Middle frontal gyrus (tissue), 1 donor: Measurements from ENCODE around the gene POLR1G.

Source experiments
- DNase-seq: peaks from one replicate; pipeline ENCODE4 v3.0.0-alpha.2; 2015; ENCODE audit warnings: low spot score; ENCODE audit errors: extremely low spot score

The POLR1G gene, protein sequence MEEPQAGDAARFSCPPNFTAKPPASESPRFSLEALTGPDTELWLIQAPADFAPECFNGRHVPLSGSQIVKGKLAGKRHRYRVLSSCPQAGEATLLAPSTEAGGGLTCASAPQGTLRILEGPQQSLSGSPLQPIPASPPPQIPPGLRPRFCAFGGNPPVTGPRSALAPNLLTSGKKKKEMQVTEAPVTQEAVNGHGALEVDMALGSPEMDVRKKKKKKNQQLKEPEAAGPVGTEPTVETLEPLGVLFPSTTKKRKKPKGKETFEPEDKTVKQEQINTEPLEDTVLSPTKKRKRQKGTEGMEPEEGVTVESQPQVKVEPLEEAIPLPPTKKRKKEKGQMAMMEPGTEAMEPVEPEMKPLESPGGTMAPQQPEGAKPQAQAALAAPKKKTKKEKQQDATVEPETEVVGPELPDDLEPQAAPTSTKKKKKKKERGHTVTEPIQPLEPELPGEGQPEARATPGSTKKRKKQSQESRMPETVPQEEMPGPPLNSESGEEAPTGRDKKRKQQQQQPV

GRCh38 chr19:45406226-45407090 is at the start of gene POLR1G:
TSS of gene POLR1G (plus strand) at chr19:45406644. CDS start at chr19:45406697, 53 bp downstream.
- DNase-seq, result peak; percentile 72

DNA sequence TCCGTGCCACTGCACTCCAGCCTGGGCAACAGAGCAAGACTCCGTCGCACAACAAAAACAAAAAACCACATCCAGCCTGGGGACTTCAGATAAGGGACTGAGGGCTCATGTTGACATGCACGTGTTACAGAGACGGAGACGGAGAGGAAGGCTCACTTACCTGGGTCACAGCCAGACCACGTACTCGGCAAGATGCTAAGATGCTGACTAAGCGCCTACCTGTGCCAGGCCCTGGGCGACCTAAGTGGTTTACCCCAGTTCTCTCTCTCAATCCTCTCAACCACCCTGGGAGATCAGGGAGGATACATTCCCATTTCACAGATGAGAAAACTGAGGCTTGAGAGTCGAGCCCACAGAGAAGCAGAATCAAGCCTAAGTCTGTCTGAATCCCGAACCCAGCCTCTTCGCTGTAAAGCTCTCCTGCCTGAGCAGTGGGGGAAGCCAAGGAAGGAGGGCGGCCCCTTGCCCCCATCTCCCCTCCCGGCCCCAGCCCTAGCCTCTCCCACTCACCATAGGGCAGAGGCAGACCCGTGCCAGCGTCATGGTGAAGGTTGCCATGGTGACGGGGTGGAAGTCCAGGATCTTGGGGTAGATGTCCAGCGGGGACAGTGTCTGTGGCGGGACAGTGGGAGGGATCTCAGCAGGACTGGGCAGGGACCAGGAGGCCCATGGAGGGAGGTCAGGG is 49.5 kb upstream of the POLR1G start:
- DNase-seq, result no peak

DNA sequence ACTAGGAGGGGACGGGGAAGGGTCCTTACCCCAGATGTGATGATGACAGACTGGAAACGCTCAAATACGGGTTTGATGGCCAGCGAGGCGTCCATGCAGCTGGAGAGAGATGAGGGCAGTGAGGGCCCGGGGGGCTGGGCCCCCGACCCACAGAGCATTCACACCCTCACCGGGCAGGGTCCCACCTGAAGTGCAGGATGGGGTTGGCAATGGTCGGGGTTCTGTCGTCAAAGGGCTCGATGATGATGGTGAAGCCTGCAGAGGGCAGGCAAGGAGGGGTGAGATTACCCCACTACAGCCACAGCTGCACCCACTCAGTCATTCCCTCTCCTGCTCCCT is 49.0 kb upstream of the POLR1G start:
- no peak for DNase-seq

DNA sequence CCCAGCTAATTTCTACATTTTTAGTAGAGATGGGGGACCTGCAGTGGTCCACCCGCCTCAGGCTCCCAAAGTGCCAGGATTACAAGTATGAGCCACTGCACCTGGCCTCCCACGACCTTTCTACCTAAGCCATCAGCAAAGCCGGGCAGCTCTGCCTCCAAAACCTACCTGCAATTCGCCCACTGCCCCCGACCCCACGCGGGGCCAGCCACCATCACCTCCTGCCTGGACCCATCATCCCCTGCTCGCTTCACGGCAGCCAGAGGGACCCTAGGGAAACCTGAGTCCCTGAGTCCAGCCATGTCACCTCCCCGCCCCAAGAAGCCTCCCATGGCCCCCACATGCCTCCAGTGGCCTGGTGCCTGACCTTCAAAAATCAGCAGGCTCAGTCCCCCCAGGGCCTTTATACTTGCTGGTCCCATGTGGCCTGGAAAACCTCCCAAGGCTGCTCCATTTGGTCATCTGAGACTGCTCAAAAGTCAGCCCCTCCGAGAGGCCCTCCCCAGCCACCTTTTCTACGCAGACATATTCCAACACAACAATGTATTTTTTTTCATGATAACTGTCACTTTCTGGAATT is 48.1 kb upstream of the POLR1G start:
- no peak for DNase-seq

DNA sequence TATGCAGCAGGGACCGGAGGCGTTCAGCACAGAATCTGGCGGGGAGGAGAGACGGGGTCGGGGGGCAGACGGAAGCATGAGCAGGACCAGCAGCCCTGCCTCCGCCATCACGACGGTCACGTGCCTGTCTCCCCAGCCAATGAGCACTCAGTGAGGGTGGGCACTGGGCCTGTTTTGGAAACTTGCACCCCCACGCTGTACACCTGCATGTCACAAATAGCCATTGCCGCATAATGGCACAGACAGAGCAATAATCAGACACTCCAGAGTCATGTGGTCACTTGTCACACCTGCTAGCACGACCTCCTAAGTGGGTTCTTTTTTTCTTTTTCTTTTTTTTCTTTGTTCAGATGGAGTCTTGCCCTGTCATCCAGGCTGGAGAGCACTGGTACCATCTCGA is 44.8 kb upstream of the POLR1G start:
- no peak for DNase-seq

GRCh38 chr19:45362291-45362690 is 44.2 kb upstream of the POLR1G start:
- DNase-seq, result no peak

DNA sequence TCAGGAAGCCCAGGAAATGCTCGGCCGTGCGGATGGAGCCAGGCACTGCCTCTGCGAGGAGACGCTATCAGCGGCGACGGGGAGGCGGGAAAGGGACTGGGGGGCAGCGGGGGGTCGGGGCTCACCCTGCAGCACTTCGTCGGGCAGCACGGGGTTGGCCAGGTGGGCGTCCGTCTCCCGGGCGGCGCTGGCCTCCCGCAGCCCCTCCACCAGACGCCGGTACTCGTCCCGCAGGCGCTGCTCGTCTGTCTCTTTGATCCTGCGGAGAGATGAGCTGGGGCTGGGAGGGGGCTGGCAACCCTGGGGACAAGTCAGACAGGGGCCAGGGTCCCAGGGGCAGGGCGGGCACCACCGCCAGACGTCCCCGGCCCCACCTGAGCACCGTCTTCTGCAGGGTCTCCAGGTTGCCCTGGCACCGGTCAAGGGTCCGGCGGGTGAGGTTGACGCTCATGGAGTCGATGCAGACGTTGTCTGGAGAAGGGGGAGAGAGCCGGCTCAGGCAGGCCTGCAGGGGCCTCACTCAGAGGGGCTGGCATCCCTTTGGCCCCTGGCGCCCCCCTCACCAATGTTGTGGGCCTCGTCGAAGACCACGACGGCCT is 42.5 kb upstream of the POLR1G start:
- DNase-seq, result no peak

- no peak for DNase-seq
Observed at GRCh38 chr19:45364696-45365095, 41.7 kb upstream of the POLR1G start.

GRCh38 chr19:45368127-45368526 is 38.3 kb upstream of the POLR1G start:
- DNase-seq, result no peak

- no peak for DNase-seq
Observed at GRCh38 chr19:45368737-45369340, 37.6 kb upstream of the POLR1G start.

GRCh38 chr19:45370410-45371204 is 35.8 kb upstream of the POLR1G start, which contains the start of gene ERCC2:
TSS of gene ERCC2 (minus strand) at chr19:45370573. CDS start at chr19:45370540, 33 bp downstream.
- peak; percentile 99 for DNase-seq

DNA sequence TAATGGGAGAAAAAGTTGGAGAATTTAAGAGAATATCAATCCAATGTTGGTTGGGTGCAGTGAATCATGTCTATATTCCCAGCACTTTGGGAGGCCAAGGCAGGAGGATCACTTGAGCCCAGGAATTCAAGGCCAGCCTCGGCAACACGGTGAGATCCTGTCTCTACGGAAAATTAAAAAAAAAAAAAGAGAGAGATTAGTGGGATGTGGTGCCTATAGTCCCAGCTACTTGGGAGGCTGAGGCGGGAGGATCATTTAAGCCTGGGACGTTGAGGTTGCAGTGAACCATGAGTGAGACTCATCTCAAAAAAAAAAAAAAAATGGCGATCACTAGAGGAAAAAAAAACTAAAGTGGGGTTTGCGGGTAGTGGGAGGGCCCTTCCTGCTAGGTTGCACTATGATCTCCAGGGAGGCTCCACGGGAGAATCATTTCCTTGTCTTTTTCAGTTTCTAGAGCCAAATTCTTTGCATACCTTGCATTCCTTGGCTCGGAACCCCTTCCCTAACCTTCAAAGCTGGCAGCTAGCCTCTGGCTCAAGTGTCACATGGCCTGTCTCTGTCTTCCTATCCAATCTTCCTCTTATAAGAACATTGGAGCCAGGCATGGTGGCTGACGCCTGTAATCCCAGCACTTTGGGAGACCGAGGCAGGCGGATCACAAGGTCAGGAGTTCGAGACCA is 30.3 kb upstream of the POLR1G start:
- no peak for DNase-seq

GRCh38 chr19:45380107-45380506 is 26.3 kb upstream of the POLR1G start:
- no peak for DNase-seq

DNA sequence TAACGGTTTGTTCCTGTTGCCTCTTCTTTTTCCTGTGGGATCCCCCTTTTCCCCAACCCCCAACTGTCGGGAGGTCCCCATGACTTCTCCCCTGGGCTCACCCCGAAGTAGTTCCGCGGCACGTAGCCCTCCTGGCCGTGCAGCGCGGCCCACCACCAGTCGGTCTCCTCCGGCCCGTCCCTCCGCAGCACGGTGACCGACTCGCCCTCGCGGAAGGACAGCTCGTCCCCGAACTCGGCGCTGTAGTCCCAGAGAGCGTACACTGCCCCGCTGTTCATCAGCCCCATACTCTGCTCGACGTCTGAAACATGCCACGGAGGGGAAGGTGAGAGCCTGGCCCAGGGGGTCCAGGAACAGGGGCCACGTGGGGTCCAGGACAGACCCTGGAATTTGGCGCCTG is 24.0 kb upstream of the POLR1G start:
- DNase-seq, result no peak

DNA sequence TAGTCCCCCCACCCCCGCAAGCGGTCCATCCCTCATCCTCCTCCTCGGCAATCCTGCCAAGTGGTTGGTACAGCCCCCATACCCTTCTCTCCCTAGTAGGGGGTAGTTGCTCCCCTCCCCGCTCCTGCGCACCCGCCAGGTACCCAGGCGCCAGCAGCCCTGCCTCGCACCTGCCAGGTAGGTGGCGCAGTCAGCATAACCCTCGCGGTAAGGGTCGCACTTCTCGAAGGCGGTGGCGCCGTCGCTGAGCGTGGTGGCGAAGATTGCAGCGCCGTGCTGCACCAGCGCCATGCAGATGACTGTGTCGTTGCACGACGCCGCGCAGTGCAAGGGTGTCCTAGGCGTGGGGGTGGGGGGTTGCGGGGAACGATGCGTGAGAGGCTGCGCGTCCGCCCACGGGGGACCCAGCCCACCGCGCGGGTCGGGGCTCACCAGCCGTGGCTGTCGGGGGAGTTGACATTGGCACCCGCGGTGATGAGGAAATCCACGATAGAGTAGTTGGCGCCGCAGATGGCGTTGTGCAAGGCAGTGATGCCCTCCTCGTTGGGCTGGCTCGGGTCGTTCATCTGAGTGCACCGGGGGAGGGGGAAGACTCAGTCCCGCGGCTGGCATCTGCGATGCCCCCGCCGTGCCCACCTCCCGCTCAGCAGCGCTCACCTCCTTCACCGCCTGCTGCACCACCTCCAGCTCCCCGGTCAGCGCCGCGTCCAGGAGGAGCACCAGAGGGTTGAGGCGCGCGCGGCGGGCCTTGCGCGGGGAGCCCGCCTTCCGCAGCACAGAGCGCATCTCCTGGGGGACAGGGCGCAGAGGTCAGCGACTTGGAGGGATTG is 20.8 kb upstream of the POLR1G start:
- no peak for DNase-seq

DNA sequence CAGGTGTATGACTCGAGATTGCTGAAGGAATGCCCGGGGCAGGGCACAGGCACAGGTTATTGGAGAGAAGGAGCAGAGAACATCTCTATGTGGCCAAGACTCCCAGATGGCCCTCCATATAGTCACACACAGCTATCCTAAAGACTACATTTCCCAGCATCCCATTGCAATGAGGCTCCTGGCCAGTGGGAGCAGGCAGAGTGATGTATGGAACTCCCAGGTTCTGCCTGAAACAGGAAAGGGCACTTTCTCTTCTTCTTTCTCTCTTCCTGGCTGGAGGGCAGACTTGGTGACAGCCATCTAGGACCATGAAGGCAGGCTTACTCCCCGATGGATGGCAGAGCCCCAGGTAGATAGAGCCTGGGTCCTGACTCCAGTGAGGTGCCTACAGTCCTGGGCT is 15.1 kb upstream of the POLR1G start:
- no peak for DNase-seq

DNA sequence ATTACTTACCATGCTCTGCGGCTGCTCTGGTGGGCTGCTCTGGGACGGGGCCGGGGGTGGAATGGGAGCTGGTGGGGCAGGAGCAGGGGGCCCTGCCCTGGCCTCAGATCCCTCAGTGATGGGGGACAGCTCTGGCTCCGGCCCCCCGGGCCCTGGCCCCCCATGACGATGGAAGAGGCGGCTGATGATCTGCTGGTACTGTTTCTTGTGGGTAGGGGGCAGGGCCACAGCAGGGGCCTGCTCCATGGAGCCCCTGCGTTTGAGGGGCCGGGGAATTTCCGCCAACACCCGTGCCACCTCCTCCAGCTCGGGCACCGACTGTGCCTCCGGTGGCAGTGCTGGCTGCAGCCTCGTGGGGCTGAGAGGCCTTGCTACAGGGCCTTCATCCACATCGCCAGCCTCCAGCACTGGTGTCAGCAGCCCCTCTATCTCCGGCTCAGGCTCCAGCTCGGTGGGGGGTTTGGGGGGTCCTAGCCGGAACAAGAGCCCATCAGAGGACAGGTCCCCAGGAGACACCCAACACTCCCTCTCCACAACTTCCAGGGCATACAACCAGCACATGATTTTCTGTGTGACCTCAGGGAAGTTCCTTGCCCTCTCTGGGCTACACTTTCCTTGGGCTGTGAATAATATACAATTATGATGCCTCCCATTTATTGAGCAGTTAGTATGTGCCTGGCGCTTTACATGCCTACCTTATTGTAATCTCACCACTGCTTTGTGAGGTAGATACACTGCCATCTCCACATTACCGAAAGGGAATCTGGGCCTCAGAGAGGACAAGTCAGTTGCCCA is 14.4 kb upstream of the POLR1G start:
- no peak for DNase-seq
